Islet precursor cell (in vitro differentiated cells): ENCODE measurements around the gene SLC24A3.

Experiments
- DNase-seq: peaks from one replicate; pipeline ENCODE4 v3.0.0-alpha.2; 2018

Gene SLC24A3

DNA sequence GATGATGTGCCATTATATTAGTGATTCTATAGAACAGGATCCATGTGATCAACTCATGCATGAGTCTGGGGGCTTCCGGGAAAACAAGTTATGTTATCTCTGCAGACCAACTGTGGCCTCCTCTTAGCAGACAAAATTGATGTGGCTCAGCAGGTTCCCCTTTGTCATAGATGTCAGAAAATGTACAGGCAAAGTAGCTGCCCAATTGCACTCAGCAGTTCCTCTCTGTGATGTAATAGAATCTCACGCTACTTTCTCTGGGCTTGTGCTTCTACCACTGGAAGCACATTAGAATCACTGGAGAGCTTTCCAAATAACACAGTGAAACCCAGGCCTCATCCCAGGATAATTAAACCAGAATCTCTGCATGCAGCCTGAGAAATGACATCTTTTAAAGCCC is 253.1 kb downstream of the SLC24A3 start:
- DNase-seq, result peak; percentile 19

DNA sequence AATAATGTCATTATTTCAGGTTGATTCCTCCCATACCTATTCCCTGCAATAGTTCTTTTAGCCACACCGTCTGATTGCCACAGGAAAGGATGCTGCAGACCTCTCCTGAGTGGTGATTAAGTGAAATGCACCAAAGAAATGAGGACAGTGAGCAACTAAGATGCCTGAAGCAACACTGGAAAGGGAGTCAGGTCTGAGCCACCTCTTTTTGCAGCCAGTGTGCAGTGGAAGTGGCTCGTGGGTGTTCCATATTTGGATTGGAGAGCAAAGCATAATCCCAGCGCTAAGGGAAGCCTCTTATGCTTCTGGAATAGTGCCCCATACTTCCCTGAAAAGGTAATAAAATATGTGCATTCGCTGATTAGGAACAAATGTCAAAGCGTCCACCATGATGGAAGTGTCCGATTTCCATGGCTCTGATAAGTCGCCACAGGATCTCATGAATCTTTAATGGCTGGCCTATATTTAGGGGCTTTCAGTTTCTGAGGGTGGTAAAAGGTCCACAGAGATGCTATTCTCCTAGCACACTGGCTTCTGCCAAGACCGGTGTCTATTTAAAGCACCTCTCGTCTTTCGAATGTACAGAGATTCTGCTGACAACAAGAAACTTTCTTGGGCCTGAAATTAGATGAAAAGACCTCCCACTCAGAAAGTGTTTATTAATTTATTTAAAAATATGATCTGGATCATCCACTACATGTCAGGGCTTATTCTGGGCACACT is 253.9 kb downstream of the SLC24A3 start:
- peak; percentile 14 for DNase-seq

DNA sequence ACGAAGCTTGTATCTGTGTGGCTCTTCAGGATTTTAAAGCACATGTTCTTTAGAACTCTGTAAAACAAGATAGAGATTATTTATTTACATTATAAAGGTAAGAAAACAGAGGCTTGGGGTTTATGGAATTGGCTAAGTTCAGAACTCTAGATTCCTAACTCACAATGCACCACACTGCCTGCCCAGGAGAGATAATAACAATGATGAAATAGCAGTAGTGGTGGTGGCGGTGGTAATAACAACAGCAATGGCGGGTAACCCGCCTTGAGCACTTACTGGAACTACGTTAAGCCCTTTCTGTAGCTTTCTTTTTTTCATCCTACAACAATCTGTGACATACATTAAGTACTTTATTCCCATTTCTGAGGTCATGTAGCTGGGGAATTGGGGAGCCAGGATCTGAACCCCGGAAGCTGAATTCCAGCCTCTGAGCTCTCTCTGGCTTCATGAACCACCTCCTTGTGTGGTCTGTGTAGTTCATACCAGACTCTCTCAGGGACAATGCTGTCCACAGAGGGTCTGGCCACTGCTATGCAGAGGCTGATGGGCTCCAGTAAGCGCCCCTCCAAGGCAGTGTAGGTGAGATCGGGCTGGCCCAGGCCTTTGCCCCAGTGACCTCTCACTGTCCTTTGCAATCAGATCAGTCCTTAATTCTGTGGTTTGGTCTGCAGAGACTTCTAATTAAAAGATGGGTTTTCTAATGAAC is 260.9 kb downstream of the SLC24A3 start:
- DNase-seq, result no peak

DNA sequence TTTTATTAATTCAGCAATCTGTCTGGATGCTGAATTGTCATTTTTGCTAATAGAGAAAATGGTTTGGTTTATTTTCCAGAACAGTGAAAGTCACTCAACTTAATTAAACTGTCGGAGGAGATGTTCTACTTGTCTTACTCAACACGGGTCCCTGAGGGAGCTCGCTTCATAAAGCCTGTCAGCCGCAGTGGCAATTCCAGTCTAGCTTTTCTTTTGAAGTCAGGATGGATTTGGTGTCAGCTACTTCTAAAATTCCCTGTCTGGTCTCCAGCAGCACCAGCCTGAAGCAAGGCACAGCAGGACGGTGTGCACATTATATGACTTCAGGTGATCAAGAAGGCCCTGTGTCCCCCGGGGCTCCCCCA is 261.5 kb downstream of the SLC24A3 start:
- DNase-seq, result no peak

DNA sequence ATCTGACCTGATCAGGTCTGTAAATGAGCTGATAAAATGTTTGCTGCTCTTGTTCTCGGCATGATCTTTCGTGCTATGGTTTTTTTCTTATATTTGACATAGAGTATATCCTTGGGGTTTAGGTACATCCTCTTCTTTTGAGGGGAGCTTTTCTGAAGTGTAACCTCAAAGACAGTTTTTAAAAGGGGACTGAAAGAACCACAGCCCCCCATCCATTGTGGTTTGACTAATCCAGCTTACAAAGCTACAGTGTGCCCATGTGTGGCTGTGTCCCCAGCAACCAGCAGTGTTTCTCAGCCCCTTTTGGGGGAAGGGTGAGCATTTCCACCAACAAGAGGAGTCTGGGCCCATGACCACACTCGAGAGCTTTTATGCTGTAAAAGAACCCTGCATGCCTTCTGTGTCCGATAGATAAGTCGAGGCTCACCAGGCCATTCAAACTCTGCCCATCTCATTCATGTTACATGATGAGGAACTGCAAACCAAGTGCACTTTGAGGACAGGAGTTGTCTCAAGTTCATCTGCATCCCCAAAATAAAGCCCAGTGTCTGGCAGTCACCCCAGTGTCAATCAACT is 266.0 kb downstream of the SLC24A3 start:
- no peak for DNase-seq

DNA sequence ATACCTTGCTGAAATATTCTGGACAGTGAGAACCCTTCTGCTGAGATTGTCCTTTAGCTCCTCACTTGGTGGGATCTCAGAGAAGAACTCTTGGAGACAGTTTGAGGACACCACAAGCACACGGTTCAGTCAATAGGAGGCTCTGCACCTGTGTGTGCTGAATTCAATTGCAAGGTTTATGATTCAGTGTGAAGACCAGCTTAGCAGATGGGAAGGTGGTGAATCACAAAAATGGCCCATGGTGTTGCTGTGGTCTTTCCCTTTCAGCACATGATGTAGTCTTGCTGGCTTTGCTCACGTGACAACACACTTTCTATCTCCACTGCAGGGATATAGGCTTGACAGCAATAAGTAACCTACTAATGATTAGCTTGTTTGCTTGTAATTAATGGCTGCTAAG is 270.3 kb downstream of the SLC24A3 start:
- DNase-seq, result no peak

DNA sequence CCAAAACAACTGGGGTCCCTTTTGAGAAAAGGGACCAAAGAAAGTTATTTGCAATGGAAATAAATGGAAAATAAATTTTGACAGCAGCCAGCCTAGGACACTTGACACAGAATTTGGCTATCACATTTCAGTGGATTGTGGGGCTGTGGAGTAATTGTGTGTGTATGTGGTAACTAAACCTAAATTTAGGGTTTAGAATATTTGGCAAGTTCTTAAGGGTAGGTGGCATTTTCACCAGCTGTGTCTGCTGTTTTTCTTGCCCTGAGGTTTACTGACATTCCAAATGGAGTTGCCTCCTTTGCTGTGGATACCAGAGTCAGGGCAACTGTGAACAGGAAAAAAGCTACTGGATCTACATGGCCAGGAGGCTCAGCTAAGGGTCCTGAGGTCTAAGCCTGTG is 270.9 kb downstream of the SLC24A3 start:
- DNase-seq, result no peak

DNA sequence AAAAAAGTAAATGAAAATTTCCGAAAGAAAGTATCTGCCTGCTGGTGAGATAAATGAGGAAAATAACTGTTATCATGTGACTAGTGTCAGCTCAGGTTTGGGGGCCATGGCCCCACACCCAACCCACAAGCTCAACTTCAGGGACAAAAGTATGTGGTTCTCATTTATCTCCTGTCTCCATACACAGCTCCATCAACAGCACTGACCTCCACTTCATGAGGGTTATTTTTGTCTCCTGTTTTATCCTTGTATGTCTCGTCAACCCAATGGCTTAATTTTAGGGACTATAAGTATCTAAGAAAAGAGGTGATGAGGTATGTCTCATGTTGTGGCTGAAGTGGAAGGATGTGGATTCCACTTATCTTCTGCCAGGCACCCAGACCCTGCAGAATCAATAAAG is 274.0 kb downstream of the SLC24A3 start:
- no peak for DNase-seq

DNA sequence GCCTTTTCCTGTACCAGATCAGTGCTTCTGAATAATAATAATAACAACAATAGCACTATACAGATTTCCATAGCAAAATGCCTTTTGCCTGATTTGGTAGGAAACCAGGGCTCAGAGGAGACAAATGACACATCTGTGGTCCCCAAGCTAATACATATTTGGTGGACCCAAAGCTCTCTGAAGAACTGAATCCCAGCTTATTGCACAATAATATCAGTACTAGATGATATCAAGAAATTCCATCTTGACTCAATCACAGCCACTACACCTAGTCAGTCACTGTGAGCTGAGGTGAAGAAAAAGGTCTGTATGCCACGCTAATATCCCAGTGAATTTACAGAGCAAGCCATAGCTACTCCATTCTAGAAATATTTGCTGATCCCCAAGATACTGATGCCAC is 275.0 kb downstream of the SLC24A3 start:
- DNase-seq, result no peak

DNA sequence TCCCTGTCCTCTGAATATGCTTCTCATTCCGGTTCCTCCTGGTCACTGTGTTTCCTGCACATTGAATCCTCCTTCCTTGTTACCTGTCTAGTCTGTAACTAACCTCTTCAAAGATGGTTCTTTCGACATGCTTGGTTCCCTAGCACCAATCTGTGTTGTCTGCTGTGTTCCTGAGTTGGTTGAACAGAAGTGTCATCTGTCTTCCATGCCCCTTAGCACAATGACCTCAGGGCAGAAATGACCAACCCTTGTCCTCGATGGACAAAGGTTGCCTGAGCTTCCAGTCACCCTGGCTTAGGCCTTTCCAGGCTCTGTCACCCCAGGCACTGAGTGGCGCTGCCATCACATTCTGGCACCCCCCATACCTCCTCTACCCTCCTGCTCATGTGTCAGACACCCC is 278.8 kb downstream of the SLC24A3 start:
- DNase-seq, result no peak

DNA sequence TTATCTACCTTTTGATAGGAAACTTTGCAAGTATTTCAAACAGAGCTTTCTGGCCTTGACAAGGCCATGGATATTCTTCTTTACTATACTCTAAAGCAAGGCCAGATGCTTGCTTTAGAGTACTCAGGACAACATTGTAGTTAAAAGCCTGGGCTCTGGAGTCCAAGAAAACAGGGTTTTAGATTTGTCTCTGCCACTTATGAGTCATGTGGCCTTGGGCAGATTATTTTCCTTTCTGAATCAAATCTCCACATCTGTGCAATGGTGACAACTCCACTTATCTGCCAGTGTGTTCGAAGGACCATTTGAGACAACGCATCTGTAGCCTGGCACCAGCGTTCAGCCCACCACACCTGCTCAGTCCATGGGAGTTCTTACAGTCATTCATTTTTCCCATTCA is 279.7 kb downstream of the SLC24A3 start:
- no peak for DNase-seq

DNA sequence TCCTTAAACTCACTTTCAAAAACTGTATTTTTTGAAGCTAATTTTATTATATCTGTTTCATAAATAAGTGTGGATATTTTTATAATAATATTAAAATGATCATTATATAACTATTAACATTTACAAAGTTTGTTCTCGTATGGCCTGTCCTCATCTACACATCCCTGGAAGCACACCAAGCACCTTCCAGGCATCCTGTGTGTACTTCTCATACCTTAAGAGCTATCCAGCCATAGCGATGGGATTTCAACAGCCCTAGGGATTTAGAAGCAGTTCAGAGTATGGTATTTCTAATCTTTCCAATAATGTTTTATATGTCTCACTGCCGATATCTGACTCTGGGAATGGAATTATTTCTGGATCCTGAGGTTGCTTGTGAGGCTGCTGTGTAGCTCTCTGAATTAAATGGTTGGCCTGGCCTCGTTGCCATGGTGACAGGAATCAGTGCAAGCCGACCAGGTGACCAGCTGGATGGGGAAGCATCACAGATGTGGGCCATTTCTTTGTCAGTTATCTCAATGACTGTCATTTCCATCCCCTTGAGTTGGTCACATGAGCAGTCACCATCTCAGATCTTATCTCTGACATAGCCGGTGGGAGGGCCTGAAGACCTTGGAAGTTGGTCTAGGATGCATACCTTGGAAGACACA is 280.4 kb downstream of the SLC24A3 start:
- no peak for DNase-seq

DNA sequence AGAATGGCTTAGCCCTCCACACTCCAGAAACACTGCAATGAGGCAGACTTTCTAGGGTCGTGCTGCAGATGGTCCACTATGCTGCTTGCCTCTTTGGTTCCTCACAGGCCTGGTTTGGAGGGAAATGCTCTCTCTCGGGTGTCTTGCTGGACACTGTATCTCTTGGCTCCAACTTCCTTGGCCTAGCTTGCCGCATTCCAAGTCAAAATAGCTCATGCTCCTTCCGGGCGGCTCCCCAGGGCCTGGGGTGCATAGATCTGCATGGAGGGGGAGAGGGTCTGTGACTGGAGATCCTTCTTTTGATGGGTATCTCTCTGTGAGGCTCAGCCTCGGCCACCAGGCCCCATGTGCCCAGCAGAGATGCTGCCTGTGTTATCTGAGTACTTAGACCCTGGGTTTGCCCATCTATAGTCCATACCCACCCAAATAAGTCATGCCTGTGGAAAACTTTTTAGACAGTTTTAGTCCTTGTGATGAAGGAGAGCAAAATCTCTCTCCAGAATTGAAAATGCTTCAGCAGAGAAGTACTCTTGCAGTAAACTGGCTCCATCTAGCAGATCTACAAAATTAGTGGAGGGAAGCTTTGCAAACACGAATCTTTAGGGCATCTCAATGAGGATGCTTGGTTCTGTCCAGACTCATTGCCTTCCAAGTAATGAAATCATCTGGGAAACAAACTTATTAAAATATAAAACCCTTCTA is 281.5 kb downstream of the SLC24A3 start:
- DNase-seq, result no peak

DNA sequence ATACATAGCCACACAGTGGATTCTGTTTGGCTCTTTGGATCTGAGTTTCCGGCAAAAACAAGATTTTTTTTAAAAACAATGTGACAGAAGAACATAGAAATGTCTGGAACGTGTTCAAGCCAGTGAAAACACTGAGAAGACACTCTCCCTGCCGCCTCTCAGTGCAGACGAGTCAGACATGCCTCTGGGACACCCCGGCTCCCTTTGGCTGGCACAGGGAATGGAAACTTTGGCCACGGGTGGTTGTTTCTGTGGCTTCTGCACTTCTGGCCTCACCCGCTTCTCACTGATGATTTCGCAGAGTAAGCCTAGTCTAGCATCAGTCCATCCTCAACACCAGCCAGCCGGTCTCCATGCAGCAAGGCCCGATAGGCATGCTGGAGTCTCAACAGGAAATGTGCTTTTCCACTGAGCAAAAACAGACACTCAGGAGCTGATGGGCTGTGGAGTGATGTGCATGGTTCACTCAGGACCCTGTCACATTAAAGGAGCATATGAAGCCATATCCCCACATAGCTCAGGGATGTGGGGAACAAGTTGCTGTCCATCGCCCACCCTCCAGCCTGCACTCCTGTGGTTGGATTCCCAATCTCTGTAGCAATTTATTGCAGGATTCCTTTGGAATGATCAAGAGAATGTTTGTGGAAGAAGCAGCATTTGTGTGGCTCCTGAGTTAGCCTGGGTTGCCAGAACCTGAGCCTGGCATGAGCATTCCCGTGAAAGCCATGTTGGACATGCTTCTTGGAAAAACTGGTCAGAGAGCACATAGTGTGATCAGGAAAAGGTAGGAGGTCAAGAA is 283.7 kb downstream of the SLC24A3 start:
- DNase-seq, result no peak

DNA sequence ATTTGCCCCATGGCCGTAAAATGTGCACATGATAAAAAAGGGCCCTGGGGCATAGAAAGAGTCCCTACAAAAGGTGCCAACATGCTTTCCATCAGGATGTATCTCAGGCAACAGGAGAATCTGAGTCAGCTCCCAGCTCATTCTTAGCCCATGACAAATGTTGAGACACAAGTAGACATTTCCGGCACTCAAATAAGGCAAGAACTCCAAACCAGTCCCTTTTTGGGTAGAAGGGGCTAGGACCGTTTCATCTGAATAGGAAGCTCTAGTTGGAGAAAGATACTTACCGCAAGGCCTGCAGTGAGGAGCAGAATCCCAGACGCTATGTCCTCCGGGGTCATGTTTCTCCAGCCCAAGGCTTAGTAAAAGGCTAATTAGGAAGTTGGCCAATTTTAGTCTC is 284.6 kb downstream of the SLC24A3 start:
- DNase-seq, result no peak

DNA sequence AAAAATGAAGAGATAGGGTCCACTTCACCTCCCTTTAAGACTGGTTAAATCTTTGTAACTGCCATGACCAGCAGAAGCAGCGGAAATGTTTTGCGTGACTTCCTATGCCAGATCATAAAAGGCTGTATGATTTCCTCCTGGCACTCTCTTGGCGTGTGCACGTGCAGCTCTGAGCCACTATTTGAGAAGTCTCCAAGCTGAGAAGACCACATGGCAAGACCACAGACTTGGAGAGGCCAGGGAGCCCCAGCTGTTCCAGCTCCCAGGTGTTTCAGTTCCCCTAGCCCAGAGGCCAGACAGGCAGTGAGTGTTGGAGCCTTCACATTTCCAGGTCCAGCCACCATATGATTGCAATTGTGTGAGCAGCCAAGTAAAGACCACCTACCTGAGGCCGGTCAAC is 286.3 kb downstream of the SLC24A3 start:
- DNase-seq, result no peak

DNA sequence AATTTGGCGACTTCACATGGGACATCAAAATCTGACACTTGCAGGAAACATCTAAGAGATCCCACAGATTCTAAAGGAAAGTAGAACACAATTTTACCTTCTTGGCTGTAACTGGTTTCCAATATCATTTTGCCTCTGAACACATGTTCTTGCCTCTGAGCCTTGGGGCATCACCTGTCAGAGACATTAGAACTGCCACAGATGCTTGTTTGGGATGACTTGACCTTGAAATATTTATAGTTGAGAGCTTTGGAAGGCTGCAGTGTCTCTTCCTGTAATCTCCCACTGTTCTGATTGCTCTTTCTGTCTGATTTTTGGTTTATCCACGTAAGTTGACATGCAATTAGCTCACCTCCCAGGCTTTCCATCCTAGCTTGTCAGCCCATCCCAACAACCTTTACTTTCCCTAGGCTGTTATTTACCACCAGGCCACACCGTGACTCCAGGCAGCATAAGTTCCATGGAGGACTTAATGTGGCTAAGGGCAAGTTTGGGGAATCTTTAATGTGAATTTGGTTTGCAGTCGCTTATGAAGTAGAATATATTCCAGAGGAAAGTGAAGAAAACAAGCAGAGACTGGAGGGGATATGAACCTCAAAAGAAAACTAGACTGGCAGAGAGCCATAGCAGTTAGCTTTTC is 289.2 kb downstream of the SLC24A3 start:
- no peak for DNase-seq

DNA sequence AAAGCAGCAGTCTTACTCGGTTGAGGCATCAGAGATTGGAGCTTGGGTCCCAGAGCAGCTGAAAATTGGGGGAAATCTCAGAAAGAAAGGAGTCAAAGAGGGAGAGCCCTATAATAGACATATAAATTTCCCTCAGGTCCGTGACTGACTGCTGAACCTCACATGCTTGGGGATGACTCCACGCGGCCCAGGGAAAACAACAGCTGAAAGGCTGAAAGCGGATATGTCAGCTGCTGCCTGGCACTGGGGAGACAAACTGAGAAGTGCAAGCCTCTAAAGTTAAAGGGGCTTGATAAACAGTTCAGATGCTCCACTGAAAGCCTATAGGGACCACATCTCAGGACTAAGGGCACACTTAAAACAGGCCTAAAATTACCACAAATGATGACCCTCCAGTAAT is 289.7 kb downstream of the SLC24A3 start:
- no peak for DNase-seq

DNA sequence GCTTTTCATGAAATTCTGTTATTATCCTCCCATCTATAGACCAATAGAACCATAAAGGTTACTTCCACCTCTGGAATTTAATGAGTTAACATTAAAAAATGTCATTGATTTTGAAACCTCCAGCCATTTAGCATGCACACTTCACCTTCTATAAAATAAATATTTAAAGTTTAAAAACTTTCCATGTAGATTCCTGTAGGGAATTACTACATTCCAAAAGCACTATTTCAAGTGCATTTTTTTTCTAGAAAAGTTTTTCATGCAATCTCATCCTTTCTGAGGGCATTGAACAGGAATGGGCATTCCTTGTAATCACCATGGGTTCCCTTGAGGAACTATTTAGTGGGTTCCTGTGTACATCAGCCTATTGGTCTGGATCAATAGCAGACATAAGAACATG is 291.8 kb downstream of the SLC24A3 start:
- no peak for DNase-seq

DNA sequence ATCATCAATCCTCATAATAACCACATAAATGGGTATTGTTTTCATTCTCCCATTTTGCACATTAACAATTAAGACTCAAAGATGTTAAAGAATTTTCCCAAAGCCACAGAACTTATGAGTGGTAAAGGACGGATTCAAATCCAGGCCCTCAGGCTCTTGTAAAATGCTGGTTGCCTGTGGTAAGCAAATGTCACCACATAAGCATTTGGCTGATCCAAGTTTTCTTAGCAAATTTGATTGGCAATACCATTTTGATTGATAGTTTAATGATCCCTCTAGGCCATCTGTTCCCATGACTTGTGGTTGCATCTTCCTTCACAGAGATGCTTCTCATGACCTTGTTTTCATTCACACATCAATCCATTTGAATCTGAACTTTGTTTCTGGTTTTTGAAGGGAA is 293.6 kb downstream of the SLC24A3 start:
- DNase-seq, result no peak

DNA sequence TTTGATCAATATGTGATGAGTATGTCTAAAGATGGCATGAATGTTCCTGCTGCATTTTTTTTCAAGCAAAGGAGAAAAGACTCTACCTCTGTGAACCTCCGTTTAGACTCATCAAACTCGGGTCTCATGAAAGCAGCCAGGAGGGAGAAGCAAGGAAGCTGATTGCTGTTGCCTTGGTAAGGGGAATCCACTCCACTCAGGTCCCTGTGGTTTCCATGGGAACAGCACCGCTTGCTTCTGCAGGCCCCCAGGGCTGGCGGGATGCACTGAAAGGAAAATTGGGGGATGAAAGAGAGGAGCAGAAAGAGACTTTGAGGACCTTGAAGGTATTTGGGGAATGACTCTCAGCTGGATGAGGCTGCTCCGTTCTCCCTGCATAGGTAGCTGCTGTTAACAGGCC is 296.0 kb downstream of the SLC24A3 start:
- DNase-seq, result no peak

DNA sequence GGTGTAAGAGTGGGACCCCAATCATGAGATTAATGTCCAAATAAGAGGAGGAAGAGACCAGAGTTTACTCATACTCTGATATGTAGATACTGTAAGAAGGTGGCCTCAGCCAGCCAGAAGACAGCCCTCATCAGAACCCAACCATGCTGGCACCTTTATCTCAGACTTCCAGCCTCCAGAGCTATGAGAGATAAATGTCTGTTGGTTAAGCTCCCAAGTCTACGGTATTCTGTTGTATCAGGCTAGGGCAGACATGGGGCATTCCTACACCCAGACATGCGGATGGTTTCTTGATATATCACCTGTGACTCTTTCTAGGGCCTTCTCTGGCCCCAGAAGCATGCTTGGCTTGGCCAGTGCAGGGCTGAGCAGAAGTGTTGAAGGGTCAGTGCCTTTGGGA is 298.2 kb downstream of the SLC24A3 start:
- no peak for DNase-seq
